ENCODE results near the gene CXorf58. TPM values are rescaled to one million over a fixed set of nuclear protein-coding genes. Genes with fewer than 3 reads are reported as not detected.
A peak's percentile ranks its signal among the peaks of the same experiment; 100 is the strongest.
"Not testable (repeated sequence)": the region's sequence is repeated elsewhere in the genome, so short reads cannot be mapped to it uniquely, and the experiment has no call there.

Gene CXorf58
- total RNA-seq = under 1 TPM; 0.21 to 0.31 TPM

GRCh38 chrX:23907498-23908218 is at the start of gene CXorf58, which contains the start of gene APOO:
TSS of gene CXorf58 (plus strand) at chrX:23908006. CDS start at chrX:23910303, 2,297 bp downstream.
TSS of gene APOO (minus strand) at chrX:23907938. CDS start at chrX:23907702, 236 bp downstream.
- DNase-seq (peak; percentile 92), ATAC-seq (peak; percentile 97)
- Mint-ChIP-seq H3K27ac (peak within 1 kb of the TSS; percentile 88), H3K27me3 (ENCODE audit: low read depth) (no peaks in the 10 kb centered on the region), H3K4me3 (peak within 1 kb of the TSS; percentile 75), H3K36me3 (ENCODE audit: low read depth) (peaks cover 3% of the 10 kb centered on the region), H3K9me3 (ENCODE audit: insufficient read depth) (no peaks in the 10 kb centered on the region), H3K4me1 (ENCODE audit: low read depth) (peaks cover 19% of the 10 kb centered on the region)
- ChIA-PET CTCF (interaction anchor here (1.1 to 5.3 kb wide), 13 partner anchors 24 to 164 kb away, joined by 3 to 59 read pairs (median 4); partner anchors contain the start of genes ACOT9, EIF2S3 and SAT1), POLR2A (interaction anchor here (0.7 to 2.9 kb wide), 6 partner anchors 45 to 147 kb away, joined by 4 to 20 read pairs (median 7); partner anchors contain the start of genes EIF2S3, KLHL15 and SAT1)

- POLR2A ChIA-PET; DNase-seq; H3K27me3 Mint-ChIP-seq (ENCODE audit: low read depth); H3K9me3 Mint-ChIP-seq (ENCODE audit: insufficient read depth); H3K27ac Mint-ChIP-seq; H3K4me3 Mint-ChIP-seq; CTCF ChIA-PET; ATAC-seq: not testable (repeated sequence)
- peaks cover 13% of the 10 kb centered on the region for H3K4me1 Mint-ChIP-seq (ENCODE audit: low read depth)
- peaks cover 16% of the 10 kb centered on the region for H3K36me3 Mint-ChIP-seq (ENCODE audit: low read depth)
These were observed 48.6 kb upstream of the CXorf58 start for GRCh38 chrX:23859238-23859637.

GRCh38 chrX:23861215-23861896 is 46.5 kb upstream of the CXorf58 start:
- POLR2A ChIA-PET = interaction anchor here (2.1 kb wide), 1 partner anchor 78 kb away, joined by 9 read pairs; the partner anchor contains the start of gene SAT1
- Mint-ChIP-seq H3K27ac (no peak overlapping the region), H3K4me1 (ENCODE audit: low read depth) (peaks cover 16% of the 10 kb centered on the region)

GRCh38 chrX:23861952-23862351 is 45.9 kb upstream of the CXorf58 start:
- not testable (repeated sequence) for H3K27ac Mint-ChIP-seq; H3K27me3 Mint-ChIP-seq (ENCODE audit: low read depth); DNase-seq; ATAC-seq; H3K9me3 Mint-ChIP-seq (ENCODE audit: insufficient read depth); H3K4me3 Mint-ChIP-seq
- Mint-ChIP-seq H3K36me3 (ENCODE audit: low read depth) (peaks cover 17% of the 10 kb centered on the region), H3K4me1 (ENCODE audit: low read depth) (peaks cover 16% of the 10 kb centered on the region)
- POLR2A ChIA-PET = interaction anchor here (2.1 kb wide), 1 partner anchor 79 kb away, joined by 9 read pairs; the partner anchor contains the start of gene SAT1
- CTCF ChIA-PET = interaction anchor here (1.1 kb wide), 1 partner anchor 39 kb away, joined by 3 read pairs; no protein-coding TSS in a partner anchor

More at GRCh38 chrX:23861215-23861896, 46.5 kb upstream of the CXorf58 start:
- no peak for ATAC-seq
- Mint-ChIP-seq H3K9me3 (ENCODE audit: insufficient read depth) (no peaks in the 10 kb centered on the region), H3K4me3 (no peak overlapping the region), H3K36me3 (ENCODE audit: low read depth) (peaks cover 19% of the 10 kb centered on the region), H3K27me3 (ENCODE audit: low read depth) (no peaks in the 10 kb centered on the region)
- CTCF ChIA-PET = interaction anchor here (1.0 to 1.1 kb wide), 2 partner anchors 40 kb away, joined by 3 to 4 read pairs; no protein-coding TSS in a partner anchor
- peak; percentile 38 for DNase-seq

- Mint-ChIP-seq H3K27ac (no peak overlapping the region), H3K27me3 (ENCODE audit: low read depth) (no peaks in the 10 kb centered on the region), H3K4me1 (ENCODE audit: low read depth) (peaks cover 16% of the 10 kb centered on the region), H3K9me3 (ENCODE audit: insufficient read depth) (no peaks in the 10 kb centered on the region), H3K4me3 (no peak overlapping the region), H3K36me3 (ENCODE audit: low read depth) (peaks cover 14% of the 10 kb centered on the region)
- DNase-seq (no peak), ATAC-seq (no peak)
- CTCF ChIA-PET = no interaction called here
- POLR2A ChIA-PET = no interaction called here
These were observed 43.0 kb upstream of the CXorf58 start for GRCh38 chrX:23864742-23865326.

GRCh38 chrX:23870041-23870440 is 37.8 kb upstream of the CXorf58 start:
- no peak overlapping the region for H3K27ac Mint-ChIP-seq
- ATAC-seq = no peak
- no peaks in the 10 kb centered on the region for H3K9me3 Mint-ChIP-seq (ENCODE audit: insufficient read depth)
- H3K4me3 Mint-ChIP-seq = no peak overlapping the region
- no peak for DNase-seq
- H3K4me1 Mint-ChIP-seq (ENCODE audit: low read depth) = peaks cover 2% of the 10 kb centered on the region
- ChIA-PET POLR2A (no interaction called here), CTCF (interaction anchor here (1.6 kb wide), 1 partner anchor 32 kb away, joined by 3 read pairs; no protein-coding TSS in a partner anchor)
- peaks cover 3% of the 10 kb centered on the region for H3K36me3 Mint-ChIP-seq (ENCODE audit: low read depth)
- H3K27me3 Mint-ChIP-seq (ENCODE audit: low read depth) = no peaks in the 10 kb centered on the region

GRCh38 chrX:23871905-23872546 is 35.8 kb upstream of the CXorf58 start:
- Mint-ChIP-seq H3K27me3 (ENCODE audit: low read depth) (no peaks in the 10 kb centered on the region), H3K9me3 (ENCODE audit: insufficient read depth) (no peaks in the 10 kb centered on the region), H3K4me3 (no peak overlapping the region), H3K36me3 (ENCODE audit: low read depth) (no peaks in the 10 kb centered on the region), H3K27ac (no peak overlapping the region), H3K4me1 (ENCODE audit: low read depth) (no peaks in the 10 kb centered on the region)
- no peak for ATAC-seq
- DNase-seq = no peak
- ChIA-PET CTCF (no interaction called here), POLR2A (no interaction called here)

GRCh38 chrX:23879380-23880090 is 28.3 kb upstream of the CXorf58 start:
- peaks cover under 1% of the 10 kb centered on the region for H3K36me3 Mint-ChIP-seq (ENCODE audit: low read depth)
- ChIA-PET POLR2A (interaction anchor here (0.9 kb wide), 1 partner anchor 97 kb away, joined by 3 read pairs; the partner anchor contains the start of gene SAT1), CTCF (interaction anchor here (1.0 kb wide), 1 partner anchor 22 kb away, joined by 3 read pairs; no protein-coding TSS in a partner anchor)
- DNase-seq = no peak
- H3K27ac Mint-ChIP-seq = no peak overlapping the region
- H3K4me3 Mint-ChIP-seq = no peak overlapping the region
- peaks cover under 1% of the 10 kb centered on the region for H3K4me1 Mint-ChIP-seq (ENCODE audit: low read depth)
- H3K27me3 Mint-ChIP-seq (ENCODE audit: low read depth) = no peaks in the 10 kb centered on the region
- no peak for ATAC-seq
- H3K9me3 Mint-ChIP-seq (ENCODE audit: insufficient read depth) = no peaks in the 10 kb centered on the region

- Mint-ChIP-seq H3K36me3 (ENCODE audit: low read depth) (peaks cover 5% of the 10 kb centered on the region), H3K4me3 (no peak overlapping the region), H3K27me3 (ENCODE audit: low read depth) (no peaks in the 10 kb centered on the region), H3K9me3 (ENCODE audit: insufficient read depth) (no peaks in the 10 kb centered on the region), H3K27ac (no peak overlapping the region), H3K4me1 (ENCODE audit: low read depth) (peaks cover 10% of the 10 kb centered on the region)
- ChIA-PET POLR2A (no interaction called here), CTCF (interaction anchor here (0.5 kb wide), 1 partner anchor 90 kb away, joined by 3 read pairs; no protein-coding TSS in a partner anchor)
- DNase-seq = no peak
- no peak for ATAC-seq
These were observed 24.0 kb upstream of the CXorf58 start for GRCh38 chrX:23883737-23884354.

- H3K27me3 Mint-ChIP-seq (ENCODE audit: low read depth) = no peaks in the 10 kb centered on the region
- peaks cover 10% of the 10 kb centered on the region for H3K4me1 Mint-ChIP-seq (ENCODE audit: low read depth)
- CTCF ChIA-PET = interaction anchor here (0.5 kb wide), 1 partner anchor 91 kb away, joined by 3 read pairs; no protein-coding TSS in a partner anchor
These were observed 23.3 kb upstream of the CXorf58 start for GRCh38 chrX:23884427-23885024.

More at GRCh38 chrX:23884427-23885024, 23.3 kb upstream of the CXorf58 start:
- H3K4me3 Mint-ChIP-seq = no peak overlapping the region
- H3K36me3 Mint-ChIP-seq (ENCODE audit: low read depth) = peaks cover 5% of the 10 kb centered on the region
- H3K27ac Mint-ChIP-seq = no peak overlapping the region
- no peak for ATAC-seq
- POLR2A ChIA-PET = no interaction called here
- H3K9me3 Mint-ChIP-seq (ENCODE audit: insufficient read depth) = no peaks in the 10 kb centered on the region
- no peak for DNase-seq
